A549 (cell line): Measurements from ENCODE around the gene SACM1L.

Source experiments
- CHD2 ChIP-seq: fragments of 150-350 bp; IDR thresholded peaks from 2 replicates; pipeline ENCODE4 v1.6.1; 2014; ENCODE audit warnings: low read length; ENCODE audit not compliant: partially characterized antibody
- CHD4 ChIP-seq: fragments of 200-600 bp; sonication (generic); IDR thresholded peaks from 2 replicates; pipeline ENCODE4 v1.6.1; 2016; ENCODE audit warnings: antibody characterized with exemption, mild to moderate bottlenecking, borderline replicate concordance
- CTCF ChIP-seq: fragments of >200 bp; sonication (Bioruptor Twin); formaldehyde crosslinking; IDR thresholded peaks from 3 replicates; pipeline ENCODE4 v1.5.1; 2016
- EP300 ChIP-seq, 2 experiments: fragments of >200 bp; sonication (Bioruptor Twin); formaldehyde crosslinking; IDR thresholded peaks; 2 replicates in 1 of 2; 3 replicates in 1 of 2; pipeline ENCODE4 v1.6.1; 2016 to 2017
- HMGXB4 ChIP-seq: fragments of 250-450 bp; sonication (Bioruptor Pico); IDR thresholded peaks from 2 replicates; pipeline ENCODE4 v1.5.0; 2021; ENCODE audit warnings: mild to moderate bottlenecking, moderate library complexity, borderline replicate concordance
- KDM1A ChIP-seq: fragments of 200-600 bp; sonication (generic); IDR thresholded peaks from 2 replicates; pipeline ENCODE4 v1.6.1; 2016; ENCODE audit warnings: low read depth, mild to moderate bottlenecking
- MAZ ChIP-seq: fragments of 150-350 bp; IDR thresholded peaks from 2 replicates; pipeline ENCODE4 v1.6.1; 2014; ENCODE audit warnings: antibody characterized with exemption, low read depth, low read length, borderline replicate concordance
- NFE2L2 ChIP-seq: fragments of 150-350 bp; conservative IDR thresholded peaks from 2 replicates; pipeline ENCODE4 v1.6.1; 2014; ENCODE audit warnings: low read length
- POLR2A ChIP-seq: IDR thresholded peaks from 2 replicates; pipeline ENCODE4 v1.6.1; 2012; ENCODE audit warnings: mild to moderate bottlenecking, low read length
- POLR2AphosphoS2 ChIP-seq: conservative IDR thresholded peaks from 2 replicates; pipeline ENCODE4 v1.6.1; 2012; ENCODE audit warnings: low read length, improper control_type of control experiment, inconsistent platforms
- RARB ChIP-seq: fragments of 250-450 bp; sonication (Bioruptor Pico); IDR thresholded peaks from 2 replicates; pipeline ENCODE4 v1.8.0; 2021; ENCODE audit warnings: mild to moderate bottlenecking, moderate library complexity
- ZC3H11A ChIP-seq: fragments of 450-650 bp; IDR thresholded peaks from 2 replicates; pipeline ENCODE4 v1.6.1; 2014; ENCODE audit warnings: antibody characterized with exemption, mild to moderate bottlenecking

GRCh38 chr3:45774581-45775521, 85.7 kb downstream of the SACM1L start:
- TF ChIP-seq POLR2A (no peak), ZC3H11A (no peak), CTCF (no peak), CHD2 (no peak), RARB (CRISPR knock-in tag) (no peak), MAZ (no peak), CHD4 (no peak), NFE2L2 (no peak), POLR2AphosphoS2 (no peak), EP300 (IDR thresholded peaks at IDR 0.05) (no peak), KDM1A (no peak), HMGXB4 (CRISPR knock-in tag) (no peak)
